ENCODE data around the gene ADGRB3. TPM values are rescaled to one million over a fixed set of nuclear protein-coding genes. Genes with fewer than 3 reads are reported as not detected.
A peak's percentile ranks its signal among the peaks of the same experiment; 100 is the strongest.
"Not testable (repeated sequence)": the region's sequence is repeated elsewhere in the genome, so short reads cannot be mapped to it uniquely, and the experiment has no call there.

Gene ADGRB3
- total RNA-seq, 3 donors from 2014 or later: 0.43 to 7.8 (median 0.72) TPM

DNA sequence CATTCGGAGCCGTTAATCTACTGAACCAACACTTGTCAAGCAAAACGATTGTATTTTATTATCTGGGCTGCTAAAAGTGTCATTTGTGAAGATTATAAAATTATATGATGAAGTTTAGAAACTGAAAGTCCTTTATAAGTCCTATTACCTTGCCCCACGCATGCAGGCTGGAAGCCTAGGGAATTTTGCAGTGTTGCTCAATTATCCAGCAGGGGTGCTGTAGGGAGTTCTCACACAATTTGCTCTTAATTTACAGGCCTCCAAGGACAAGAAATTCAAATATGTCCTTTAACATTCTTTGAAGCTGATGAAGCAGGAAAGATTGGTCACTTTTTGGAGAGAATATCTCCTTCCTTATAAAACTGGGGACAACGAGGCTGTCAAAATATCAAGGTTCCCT lies 792.8 kb downstream of the ADGRB3 start:
- H3K9me3 ChIP-seq: no peaks in the 10 kb centered on the region
- H3K36me3 ChIP-seq (ENCODE audit: low read depth): no peaks in the 10 kb centered on the region
- no peak for ATAC-seq
- DNase-seq: no peak
- intact Hi-C loops (cut with DNase I, micrococcal nuclease): no loop called here
- H3K4me3 ChIP-seq: no peak overlapping the region
- TF ChIP-seq, protein P1, sequence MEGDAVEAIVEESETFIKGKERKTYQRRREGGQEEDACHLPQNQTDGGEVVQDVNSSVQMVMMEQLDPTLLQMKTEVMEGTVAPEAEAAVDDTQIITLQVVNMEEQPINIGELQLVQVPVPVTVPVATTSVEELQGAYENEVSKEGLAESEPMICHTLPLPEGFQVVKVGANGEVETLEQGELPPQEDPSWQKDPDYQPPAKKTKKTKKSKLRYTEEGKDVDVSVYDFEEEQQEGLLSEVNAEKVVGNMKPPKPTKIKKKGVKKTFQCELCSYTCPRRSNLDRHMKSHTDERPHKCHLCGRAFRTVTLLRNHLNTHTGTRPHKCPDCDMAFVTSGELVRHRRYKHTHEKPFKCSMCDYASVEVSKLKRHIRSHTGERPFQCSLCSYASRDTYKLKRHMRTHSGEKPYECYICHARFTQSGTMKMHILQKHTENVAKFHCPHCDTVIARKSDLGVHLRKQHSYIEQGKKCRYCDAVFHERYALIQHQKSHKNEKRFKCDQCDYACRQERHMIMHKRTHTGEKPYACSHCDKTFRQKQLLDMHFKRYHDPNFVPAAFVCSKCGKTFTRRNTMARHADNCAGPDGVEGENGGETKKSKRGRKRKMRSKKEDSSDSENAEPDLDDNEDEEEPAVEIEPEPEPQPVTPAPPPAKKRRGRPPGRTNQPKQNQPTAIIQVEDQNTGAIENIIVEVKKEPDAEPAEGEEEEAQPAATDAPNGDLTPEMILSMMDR (IDR thresholded peaks at IDR 0.05): no peak
- no peaks in the 10 kb centered on the region for H3K4me1 ChIP-seq (ENCODE audit: low read depth)

DNA sequence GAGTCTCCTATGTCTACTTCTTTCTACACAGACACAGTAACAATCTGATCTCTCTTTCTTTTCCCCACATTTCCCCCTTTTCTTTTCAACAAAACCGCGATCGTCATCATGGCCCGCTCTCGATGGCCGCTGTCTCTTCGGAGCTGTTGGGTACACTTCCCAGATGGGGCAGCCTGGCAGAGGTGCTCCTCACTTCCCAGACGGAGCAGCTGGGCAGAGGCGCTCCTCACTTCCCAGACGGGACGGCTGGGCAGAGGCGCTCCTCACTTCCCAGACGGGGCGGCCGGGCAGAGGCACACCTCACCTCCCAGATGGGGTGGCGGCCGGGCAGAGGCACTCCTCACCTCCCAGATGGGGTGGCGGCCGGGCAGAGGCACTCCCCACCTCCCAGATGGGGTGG lies 797.1 kb downstream of the ADGRB3 start:
- H3K4me3 ChIP-seq; H3K9me3 ChIP-seq; intact Hi-C loops (cut with DNase I, micrococcal nuclease); H3K36me3 ChIP-seq (ENCODE audit: low read depth); H3K4me1 ChIP-seq (ENCODE audit: low read depth); ATAC-seq: not testable (repeated sequence)
- peak in 1 of 3 donors; percentile 33 for DNase-seq

DNA sequence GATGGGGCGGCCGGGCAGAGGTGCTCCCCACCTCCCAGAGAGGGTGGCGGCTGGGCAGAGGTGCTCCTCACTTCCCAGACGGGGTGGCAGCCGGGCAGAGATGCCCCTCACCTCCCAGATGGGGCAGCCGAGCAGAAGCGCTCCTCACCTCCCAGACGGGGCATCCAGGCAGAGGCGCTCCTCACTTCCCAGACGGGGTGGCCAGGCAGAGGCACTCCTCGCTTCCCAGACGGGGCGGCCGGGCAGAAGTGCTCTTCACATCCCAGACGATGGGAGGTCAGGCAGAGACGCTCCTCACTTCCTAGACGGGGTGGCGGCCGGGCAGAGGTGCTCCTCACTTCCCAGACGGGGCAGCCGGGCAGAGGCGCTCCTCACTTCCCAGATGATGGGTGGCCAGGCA lies 798.0 kb downstream of the ADGRB3 start:
- H3K36me3 ChIP-seq (ENCODE audit: low read depth); H3K4me1 ChIP-seq (ENCODE audit: low read depth); H3K9me3 ChIP-seq; ATAC-seq; H3K4me3 ChIP-seq; intact Hi-C loops (cut with DNase I, micrococcal nuclease): not testable (repeated sequence)
- DNase-seq: peak in 1 of 3 donors; percentile 39

DNA sequence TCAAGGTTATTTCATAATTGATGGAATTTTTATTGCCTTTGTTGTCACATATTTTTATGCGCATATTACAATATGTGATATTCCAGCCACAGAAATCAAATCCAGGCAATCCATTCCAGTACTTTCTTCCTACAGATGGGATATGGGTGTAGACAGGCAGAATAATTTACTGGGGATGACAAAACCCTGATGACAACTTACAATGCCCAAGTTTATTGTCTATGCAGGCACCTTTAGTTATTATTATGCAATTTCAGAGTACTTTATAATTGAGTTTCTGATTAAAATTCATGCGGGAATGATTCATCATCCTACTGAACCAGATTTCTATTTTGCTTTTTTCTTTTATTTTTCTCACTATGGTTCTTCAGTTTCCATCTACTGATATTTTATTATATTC lies 803.0 kb downstream of the ADGRB3 start:
- intact Hi-C loops (cut with DNase I, micrococcal nuclease): no loop called here
- TF ChIP-seq, protein P1 (IDR thresholded peaks at IDR 0.05): no peak
- Histone ChIP-seq H3K36me3 (ENCODE audit: low read depth) (no peaks in the 10 kb centered on the region), H3K4me3 (no peak overlapping the region), H3K9me3 (no peaks in the 10 kb centered on the region), H3K4me1 (ENCODE audit: low read depth) (no peaks in the 10 kb centered on the region)
- DNase-seq: no peak
- ATAC-seq: no peak

Measured in mucosa of descending colon (tissue), 3 donors.